ENCODE results near the gene SPHK1.

GRCh38 chr17:76354317-76354729 is 30.1 kb upstream of the SPHK1 start:
- TF ChIP-seq POLR2A (IDR thresholded peaks at IDR 0.05) = no peak
- TF ChIP-seq, protein P1, sequence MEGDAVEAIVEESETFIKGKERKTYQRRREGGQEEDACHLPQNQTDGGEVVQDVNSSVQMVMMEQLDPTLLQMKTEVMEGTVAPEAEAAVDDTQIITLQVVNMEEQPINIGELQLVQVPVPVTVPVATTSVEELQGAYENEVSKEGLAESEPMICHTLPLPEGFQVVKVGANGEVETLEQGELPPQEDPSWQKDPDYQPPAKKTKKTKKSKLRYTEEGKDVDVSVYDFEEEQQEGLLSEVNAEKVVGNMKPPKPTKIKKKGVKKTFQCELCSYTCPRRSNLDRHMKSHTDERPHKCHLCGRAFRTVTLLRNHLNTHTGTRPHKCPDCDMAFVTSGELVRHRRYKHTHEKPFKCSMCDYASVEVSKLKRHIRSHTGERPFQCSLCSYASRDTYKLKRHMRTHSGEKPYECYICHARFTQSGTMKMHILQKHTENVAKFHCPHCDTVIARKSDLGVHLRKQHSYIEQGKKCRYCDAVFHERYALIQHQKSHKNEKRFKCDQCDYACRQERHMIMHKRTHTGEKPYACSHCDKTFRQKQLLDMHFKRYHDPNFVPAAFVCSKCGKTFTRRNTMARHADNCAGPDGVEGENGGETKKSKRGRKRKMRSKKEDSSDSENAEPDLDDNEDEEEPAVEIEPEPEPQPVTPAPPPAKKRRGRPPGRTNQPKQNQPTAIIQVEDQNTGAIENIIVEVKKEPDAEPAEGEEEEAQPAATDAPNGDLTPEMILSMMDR (IDR thresholded peaks at IDR 0.05) = no peak

All from esophagus squamous epithelium (tissue), 4 donors.